ENCODE measurements around the gene COL18A1.

Gene COL18A1

DNA sequence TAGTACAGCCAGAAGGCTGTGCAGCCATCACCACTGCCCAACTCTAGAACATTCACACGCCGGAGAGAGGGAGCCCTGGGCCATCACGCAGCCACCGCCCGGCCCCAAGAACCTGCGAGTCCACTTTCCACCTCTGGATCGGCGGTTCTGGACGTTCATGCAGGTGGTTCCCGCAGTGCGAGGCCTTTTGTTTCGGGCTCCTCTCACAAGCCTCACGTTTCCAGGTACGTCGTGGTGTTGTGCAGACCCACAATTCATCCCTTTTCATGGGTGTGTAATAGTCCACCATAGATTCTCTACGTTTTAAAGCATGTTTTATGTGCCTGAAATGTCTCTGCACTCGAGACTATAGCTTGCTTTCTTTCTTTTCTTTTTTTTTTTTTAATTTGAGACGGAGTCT, 23.6 kb downstream of the COL18A1 start:
- H3K4me3 ChIP-seq (ENCODE audit: low read depth, low read length) = no peak overlapping the region
- no peak for TF ChIP-seq CTCF (IDR thresholded peaks at IDR 0.05; ENCODE audit: borderline replicate concordance, insufficient read depth, low read depth, low read length)

- no peak overlapping the region for H3K4me3 ChIP-seq (ENCODE audit: low read depth, low read length)
- TF ChIP-seq CTCF (IDR thresholded peaks at IDR 0.05; ENCODE audit: borderline replicate concordance, insufficient read depth, low read depth, low read length) = no peak
These were observed 24.5 kb downstream of the COL18A1 start for GRCh38 chr21:45429221-45430175.

DNA sequence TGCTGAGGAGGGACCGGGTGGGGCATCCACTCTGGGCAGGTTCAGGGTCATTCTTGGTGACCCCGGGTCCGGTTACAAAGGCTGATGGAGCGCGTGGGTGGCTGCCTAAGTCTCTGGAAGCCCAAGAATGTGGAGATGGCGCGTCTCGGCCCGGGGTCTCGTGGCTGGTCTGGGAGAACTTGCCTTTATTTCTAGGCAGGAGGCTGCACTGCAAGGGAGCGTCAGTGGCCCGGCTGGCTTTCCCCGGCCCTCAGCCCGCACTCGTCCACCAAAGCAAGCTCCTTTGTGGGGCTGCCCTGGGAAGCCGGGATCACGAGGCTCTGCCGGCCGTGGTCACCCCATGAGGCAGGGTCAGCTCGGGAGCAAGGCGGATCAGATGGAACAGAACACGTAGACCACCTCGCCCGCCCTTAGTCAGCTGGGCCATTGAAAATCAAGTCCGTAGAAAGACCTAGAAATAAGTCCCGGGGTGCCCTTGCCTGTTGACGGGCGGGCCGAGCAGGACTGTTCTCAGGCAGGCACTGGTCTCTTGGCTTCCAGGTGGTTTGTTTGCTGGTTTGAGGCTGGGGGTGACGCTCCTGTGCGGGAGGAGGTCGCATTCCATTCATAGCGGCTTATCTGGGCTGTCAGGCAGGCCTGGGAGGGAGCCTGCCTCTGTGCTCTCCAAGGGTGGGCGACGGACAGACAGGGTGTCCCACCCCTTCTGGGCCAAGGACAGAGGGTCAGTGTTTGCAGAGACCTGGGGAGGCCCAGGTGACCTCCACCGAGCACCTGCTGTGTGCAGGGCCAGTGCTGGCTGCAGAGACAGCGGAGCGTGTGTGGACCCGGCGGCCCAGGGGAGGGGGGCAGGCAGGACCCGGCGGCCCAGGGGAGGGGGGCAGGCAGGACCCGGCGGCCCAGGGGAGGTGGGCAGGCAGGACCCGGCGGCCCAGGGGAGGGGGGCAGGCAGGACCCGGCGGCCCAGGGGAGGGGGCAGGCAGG, 25.8 kb downstream of the COL18A1 start:
- H3K4me3 ChIP-seq (ENCODE audit: low read depth, low read length) = no peak overlapping the region
- no peak for TF ChIP-seq CTCF (IDR thresholded peaks at IDR 0.05; ENCODE audit: borderline replicate concordance, insufficient read depth, low read depth, low read length)

GRCh38 chr21:45431781-45432572, 27.0 kb downstream of the COL18A1 start:
- no peak overlapping the region for H3K4me3 ChIP-seq (ENCODE audit: low read depth, low read length)
- TF ChIP-seq CTCF (IDR thresholded peaks at IDR 0.05; ENCODE audit: borderline replicate concordance, insufficient read depth, low read depth, low read length) = no peak

- no peak overlapping the region for H3K4me3 ChIP-seq (ENCODE audit: low read depth, low read length)
- no peak for TF ChIP-seq CTCF (IDR thresholded peaks at IDR 0.05; ENCODE audit: borderline replicate concordance, insufficient read depth, low read depth, low read length)
These were observed 27.8 kb downstream of the COL18A1 start for GRCh38 chr21:45432575-45433255.

- H3K4me3 ChIP-seq (ENCODE audit: low read depth, low read length) = no peak overlapping the region
- TF ChIP-seq CTCF (IDR thresholded peaks at IDR 0.05; ENCODE audit: borderline replicate concordance, insufficient read depth, low read depth, low read length) = no peak
These were observed 28.3 kb downstream of the COL18A1 start for GRCh38 chr21:45433301-45433700.
